ENCODE results near the gene NUP210.

Gene NUP210

GRCh38 chr3:13353506-13353905, 66.6 kb downstream of the NUP210 start:
- TF ChIP-seq CTCF (IDR thresholded peaks at IDR 0.05; ENCODE audit: extremely low read depth, insufficient read depth, missing control alignments): no peak
- no peak for DNase-seq (ENCODE audit: low spot score)
- in situ Hi-C loops (cut with MboI; ENCODE audit: low pct_unique_long_range_greater_than_20kb, low sequenced_read_pairs, unreplicated experiment): no loop called here

GRCh38 chr3:13352621-13353131, 67.4 kb downstream of the NUP210 start:
- DNase-seq (ENCODE audit: low spot score): no peak
- in situ Hi-C loops (cut with MboI; ENCODE audit: low pct_unique_long_range_greater_than_20kb, low sequenced_read_pairs, unreplicated experiment): no loop called here
- no peak for TF ChIP-seq CTCF (IDR thresholded peaks at IDR 0.05; ENCODE audit: extremely low read depth, insufficient read depth, missing control alignments)

- no peak for DNase-seq (ENCODE audit: low spot score)
- no peak for TF ChIP-seq CTCF (IDR thresholded peaks at IDR 0.05; ENCODE audit: extremely low read depth, insufficient read depth, missing control alignments)
- in situ Hi-C loops (cut with MboI; ENCODE audit: low pct_unique_long_range_greater_than_20kb, low sequenced_read_pairs, unreplicated experiment): no loop called here
Observed at GRCh38 chr3:13349823-13350222, 70.3 kb downstream of the NUP210 start.

GRCh38 chr3:13348661-13349396, 71.3 kb downstream of the NUP210 start:
- in situ Hi-C loops (cut with MboI; ENCODE audit: low pct_unique_long_range_greater_than_20kb, low sequenced_read_pairs, unreplicated experiment): no loop called here
- DNase-seq (ENCODE audit: low spot score): no peak
- no peak for TF ChIP-seq CTCF (IDR thresholded peaks at IDR 0.05; ENCODE audit: extremely low read depth, insufficient read depth, missing control alignments)

GRCh38 chr3:13348100-13348499, 72.0 kb downstream of the NUP210 start:
- TF ChIP-seq CTCF (IDR thresholded peaks at IDR 0.05; ENCODE audit: extremely low read depth, insufficient read depth, missing control alignments): no peak
- no peak for DNase-seq (ENCODE audit: low spot score)
- in situ Hi-C loops (cut with MboI; ENCODE audit: low pct_unique_long_range_greater_than_20kb, low sequenced_read_pairs, unreplicated experiment): no loop called here

- TF ChIP-seq CTCF (IDR thresholded peaks at IDR 0.05; ENCODE audit: extremely low read depth, insufficient read depth, missing control alignments): no peak
- in situ Hi-C loops (cut with MboI; ENCODE audit: low pct_unique_long_range_greater_than_20kb, low sequenced_read_pairs, unreplicated experiment): no loop called here
- DNase-seq (ENCODE audit: low spot score): no peak
Observed at GRCh38 chr3:13347390-13347950, 72.7 kb downstream of the NUP210 start.
